ENCODE data around the gene ETFDH. TPM values are rescaled to one million over a fixed set of nuclear protein-coding genes. Genes with fewer than 3 reads are reported as not detected.
"Not testable (repeated sequence)": the region's sequence is repeated elsewhere in the genome, so short reads cannot be mapped to it uniquely, and the experiment has no call there.

Gene ETFDH
- total RNA-seq, result 19.9 and 21.5 TPM in 2 replicates

- Mint-ChIP-seq H3K27ac (peak within 1 kb of the TSS; percentile 96), H3K27me3 (ENCODE audit: insufficient read depth) (peaks cover 2% of the 10 kb centered on the region), H3K9me3 (no peaks in the 10 kb centered on the region), H3K4me3 (peak within 1 kb of the TSS; percentile 99), H3K36me3 (ENCODE audit: low read depth) (peaks cover 13% of the 10 kb centered on the region), H3K4me1 (ENCODE audit: low read depth) (peaks cover 46% of the 10 kb centered on the region)
- DNase-seq (ENCODE audit: low spot score), result peak; percentile 98
- intact Hi-C loops (cut with micrococcal nuclease), result loop anchor here (1.0 to 5.0 kb wide), 8 partner anchors 51 to 775 kb away; partner anchors contain the start of genes PPID and RAPGEF2
Measured at GRCh38 chr4:158671915-158672806, at the start of gene ETFDH. ETFDH (plus strand) TSS chr4:158672296; CDS start chr4:158672457, 161 bp downstream.

GRCh38 chr4:158624889-158625478, 47.1 kb upstream of the ETFDH start:
- no peak for DNase-seq (ENCODE audit: low spot score)
- intact Hi-C loops (cut with micrococcal nuclease), result loop anchor here (1.0 to 10.0 kb wide), 2 partner anchors 372 to 630 kb away; no protein-coding TSS in a partner anchor
- Mint-ChIP-seq H3K9me3 (no peaks in the 10 kb centered on the region), H3K36me3 (ENCODE audit: low read depth) (no peaks in the 10 kb centered on the region), H3K27me3 (ENCODE audit: insufficient read depth) (peaks cover 10% of the 10 kb centered on the region), H3K27ac (no peak overlapping the region), H3K4me1 (ENCODE audit: low read depth) (no peaks in the 10 kb centered on the region), H3K4me3 (no peak overlapping the region)

- H3K27me3 Mint-ChIP-seq (ENCODE audit: insufficient read depth), result peaks cover 10% of the 10 kb centered on the region
- intact Hi-C loops (cut with micrococcal nuclease), result loop anchor here (1.0 to 10.0 kb wide), 2 partner anchors 372 to 631 kb away; no protein-coding TSS in a partner anchor
Measured at GRCh38 chr4:158625544-158625943, 46.6 kb upstream of the ETFDH start.

GRCh38 chr4:158630893-158631292, 41.2 kb upstream of the ETFDH start:
- Mint-ChIP-seq H3K36me3 (ENCODE audit: low read depth) (no peaks in the 10 kb centered on the region), H3K4me1 (ENCODE audit: low read depth) (no peaks in the 10 kb centered on the region), H3K27me3 (ENCODE audit: insufficient read depth) (peaks cover 6% of the 10 kb centered on the region), H3K4me3 (no peak overlapping the region), H3K9me3 (no peaks in the 10 kb centered on the region), H3K27ac (no peak overlapping the region)
- DNase-seq (ENCODE audit: low spot score), result no peak
- intact Hi-C loops (cut with micrococcal nuclease), result no loop called here

More at GRCh38 chr4:158625544-158625943, 46.6 kb upstream of the ETFDH start:
- Mint-ChIP-seq H3K4me3 (no peak overlapping the region), H3K36me3 (ENCODE audit: low read depth) (no peaks in the 10 kb centered on the region), H3K4me1 (ENCODE audit: low read depth) (no peaks in the 10 kb centered on the region), H3K9me3 (no peaks in the 10 kb centered on the region), H3K27ac (no peak overlapping the region)
- DNase-seq (ENCODE audit: low spot score), result no peak

GRCh38 chr4:158636619-158637018, 35.5 kb upstream of the ETFDH start:
- no peak for DNase-seq (ENCODE audit: low spot score)
- H3K4me3 Mint-ChIP-seq, result no peak overlapping the region
- H3K36me3 Mint-ChIP-seq (ENCODE audit: low read depth), result no peaks in the 10 kb centered on the region
- H3K27ac Mint-ChIP-seq, result no peak overlapping the region
- H3K4me1 Mint-ChIP-seq (ENCODE audit: low read depth), result no peaks in the 10 kb centered on the region
- H3K27me3 Mint-ChIP-seq (ENCODE audit: insufficient read depth), result peaks cover 10% of the 10 kb centered on the region
- intact Hi-C loops (cut with micrococcal nuclease), result no loop called here
- H3K9me3 Mint-ChIP-seq, result no peaks in the 10 kb centered on the region

GRCh38 chr4:158644356-158644755, 27.7 kb upstream of the ETFDH start:
- intact Hi-C loops (cut with micrococcal nuclease), result no loop called here
- no peak for DNase-seq (ENCODE audit: low spot score)
- H3K27me3 Mint-ChIP-seq (ENCODE audit: insufficient read depth), result peaks cover 13% of the 10 kb centered on the region
- H3K9me3 Mint-ChIP-seq, result no peaks in the 10 kb centered on the region
- H3K4me1 Mint-ChIP-seq (ENCODE audit: low read depth), result no peaks in the 10 kb centered on the region
- no peak overlapping the region for H3K4me3 Mint-ChIP-seq
- H3K27ac Mint-ChIP-seq, result no peak overlapping the region
- no peaks in the 10 kb centered on the region for H3K36me3 Mint-ChIP-seq (ENCODE audit: low read depth)

- H3K4me1 Mint-ChIP-seq (ENCODE audit: low read depth), result no peaks in the 10 kb centered on the region
- intact Hi-C loops (cut with micrococcal nuclease), result no loop called here
- no peaks in the 10 kb centered on the region for H3K9me3 Mint-ChIP-seq
- H3K27me3 Mint-ChIP-seq (ENCODE audit: insufficient read depth), result peaks cover 13% of the 10 kb centered on the region
- H3K36me3 Mint-ChIP-seq (ENCODE audit: low read depth), result no peaks in the 10 kb centered on the region
- DNase-seq (ENCODE audit: low spot score), result no peak
- no peak overlapping the region for H3K27ac Mint-ChIP-seq
- no peak overlapping the region for H3K4me3 Mint-ChIP-seq
Measured at GRCh38 chr4:158644760-158645159, 27.3 kb upstream of the ETFDH start.

GRCh38 chr4:158649111-158649680, 22.9 kb upstream of the ETFDH start:
- Mint-ChIP-seq H3K27ac (no peak overlapping the region), H3K4me3 (no peak overlapping the region), H3K36me3 (ENCODE audit: low read depth) (no peaks in the 10 kb centered on the region), H3K4me1 (ENCODE audit: low read depth) (peaks cover 8% of the 10 kb centered on the region), H3K9me3 (no peaks in the 10 kb centered on the region), H3K27me3 (ENCODE audit: insufficient read depth) (peaks cover 14% of the 10 kb centered on the region)
- intact Hi-C loops (cut with micrococcal nuclease), result no loop called here
- no peak for DNase-seq (ENCODE audit: low spot score)

GRCh38 chr4:158652920-158653319, 19.2 kb upstream of the ETFDH start:
- intact Hi-C loops (cut with micrococcal nuclease), result no loop called here
- H3K27me3 Mint-ChIP-seq (ENCODE audit: insufficient read depth), result peaks cover 4% of the 10 kb centered on the region
- no peaks in the 10 kb centered on the region for H3K36me3 Mint-ChIP-seq (ENCODE audit: low read depth)
- no peak overlapping the region for H3K27ac Mint-ChIP-seq
- DNase-seq (ENCODE audit: low spot score), result no peak
- H3K4me1 Mint-ChIP-seq (ENCODE audit: low read depth), result peaks cover 8% of the 10 kb centered on the region
- H3K4me3 Mint-ChIP-seq, result peak overlapping the region; percentile 0
- H3K9me3 Mint-ChIP-seq, result no peaks in the 10 kb centered on the region

- Mint-ChIP-seq H3K4me1 (ENCODE audit: low read depth) (peaks cover 8% of the 10 kb centered on the region), H3K36me3 (ENCODE audit: low read depth) (no peaks in the 10 kb centered on the region), H3K9me3 (no peaks in the 10 kb centered on the region), H3K27me3 (ENCODE audit: insufficient read depth) (peaks cover 2% of the 10 kb centered on the region), H3K4me3 (no peak overlapping the region), H3K27ac (no peak overlapping the region)
- intact Hi-C loops (cut with micrococcal nuclease), result no loop called here
- DNase-seq (ENCODE audit: low spot score), result no peak
Measured at GRCh38 chr4:158656439-158656838, 15.7 kb upstream of the ETFDH start.

GRCh38 chr4:158657291-158657690, 14.8 kb upstream of the ETFDH start:
- intact Hi-C loops (cut with micrococcal nuclease), result no loop called here
- Mint-ChIP-seq H3K36me3 (ENCODE audit: low read depth) (no peaks in the 10 kb centered on the region), H3K4me3 (no peak overlapping the region)

GRCh38 chr4:158663255-158663654, 8.8 kb upstream of the ETFDH start:
- H3K4me3 Mint-ChIP-seq; H3K27ac Mint-ChIP-seq; intact Hi-C loops (cut with micrococcal nuclease): not testable (repeated sequence)

More at GRCh38 chr4:158657291-158657690, 14.8 kb upstream of the ETFDH start:
- Mint-ChIP-seq H3K4me1 (ENCODE audit: low read depth) (peaks cover 7% of the 10 kb centered on the region), H3K9me3 (no peaks in the 10 kb centered on the region), H3K27ac (no peak overlapping the region), H3K27me3 (ENCODE audit: insufficient read depth) (no peaks in the 10 kb centered on the region)
- DNase-seq (ENCODE audit: low spot score), result no peak

More at GRCh38 chr4:158663255-158663654, 8.8 kb upstream of the ETFDH start:
- not testable (repeated sequence) for H3K4me1 Mint-ChIP-seq (ENCODE audit: low read depth); H3K36me3 Mint-ChIP-seq (ENCODE audit: low read depth); H3K9me3 Mint-ChIP-seq; DNase-seq (ENCODE audit: low spot score); H3K27me3 Mint-ChIP-seq (ENCODE audit: insufficient read depth)

Measured in activated T-helper 1 cell treated with anti-CD3 and anti-CD28 coated beads, Interleukin-12 subunit alpha, Interleukin-12 subunit beta, Interleukin-2, Interleukin-4 antibody, amounts not matched to agents 30 ng/mL and 10 ng/mL and 1 ng/mL, durations not matched to agents 14 hours and 24 hours and 36 hours (primary cell).